Aorta (tissue), 5 donors: ENCODE results near the gene C2orf69. TPM values are rescaled to one million over a fixed set of nuclear protein-coding genes. Genes with fewer than 3 reads are reported as not detected.

ENCODE experiments used
- ATAC-seq: fragments of 200-7000 bp; cut with Tn5 transposase; one replicate; pipeline ENCODE4 v1.9.1; 2022; ENCODE audit warnings: moderate library complexity; ENCODE audit not compliant: low FRiP score
- DNase-seq, 2 donors: peaks; one replicate each; pipeline ENCODE4 v3.0.0-alpha.2; 2020
- H3K27ac ChIP-seq, 2 donors: one replicate each; pipeline ENCODE4 v1.5.1; 2013; ENCODE audit warnings: low read length in 2 of 2, mild to moderate bottlenecking in 2 of 2, moderate library complexity in 2 of 2, control low read depth in 1 of 2, inconsistent platforms in 1 of 2, low read depth in 1 of 2
- H3K27me3 ChIP-seq, 2 donors: one replicate each; pipeline ENCODE4 v1.6.1; 2013; ENCODE audit warnings: control low read depth in 1 of 2, low read length in 1 of 2, mild to moderate bottlenecking in 1 of 2, moderate library complexity in 1 of 2; ENCODE audit not compliant: insufficient read depth in 2 of 2, control insufficient read depth in 1 of 2
- H3K36me3 ChIP-seq, 2 donors: one replicate each; pipeline ENCODE4 v1.6.1; 2013; ENCODE audit warnings: control low read depth in 1 of 2, low read length in 1 of 2, mild to moderate bottlenecking in 1 of 2; ENCODE audit not compliant: insufficient read depth in 2 of 2, control insufficient read depth in 1 of 2
- H3K4me1 ChIP-seq, 2 donors: one replicate each; pipeline ENCODE4 v1.6.1; 2013; ENCODE audit warnings: low read length in 2 of 2, control low read depth in 1 of 2, mild to moderate bottlenecking in 1 of 2, moderate library complexity in 1 of 2; ENCODE audit not compliant: insufficient read depth in 2 of 2, control insufficient read depth in 1 of 2
- H3K4me3 ChIP-seq, 2 donors: one replicate each; pipeline ENCODE4 v1.5.1; 2013; ENCODE audit warnings: low read length in 2 of 2, control low read depth in 1 of 2, mild to moderate bottlenecking in 1 of 2
- H3K9me3 ChIP-seq: one replicate; pipeline ENCODE4 v1.6.1; 2013; ENCODE audit warnings: mild to moderate bottlenecking, low read length; ENCODE audit not compliant: control insufficient read depth
- WGBS, 2 donors: extraction: QIAGEN DNeasy Blood & Tissue Kit; methylation state at CpG; one replicate each; pipeline ENCODE4 v1.1.7; 2013; 5-methylcytosine and 5-hydroxymethylcytosine counted together
- intact Hi-C, 2 donors: fragments of 100-400 bp; cut with DNase I; formaldehyde crosslinking; loops; one replicate each; pipeline versions ENCODE4 v1.14.2 to v1.15.0; 2022
- long read RNA-seq, 2 donors: library from polyadenylated mRNA; unstranded; transcript quantifications; one replicate each; pipeline ENCODE4 v2.0.0, GENCODE V29; 2020 to 2021
- polyA plus RNA-seq, 2 donors: library from polyadenylated mRNA; stranded (reverse); fragments of 200-250 nt; gene quantifications; one replicate each; pipeline ENCODE4 v1.2.3, GENCODE V29; 2013
- total RNA-seq, 2 donors: library from RNA; stranded (reverse); fragmentation: NEBNext Ultra II Directional; extraction: Animal tissue kit (Norgen Biotek cat#: 25700); gene quantifications; one replicate each; pipeline ENCODE4 v1.2.1, GENCODE V29; 2021
- donor health status: healthy with polysubstance abuse.
- donor health status: Bipolar disorder and iron deficiency.
- donor health status: DM: no; HTN: no; CAD: no.
- donor health status: DM: no; HTN: no; CAD: no.
- donor health status: DM: yes; HTN: yes; CAD: no.

The C2orf69 gene, protein sequence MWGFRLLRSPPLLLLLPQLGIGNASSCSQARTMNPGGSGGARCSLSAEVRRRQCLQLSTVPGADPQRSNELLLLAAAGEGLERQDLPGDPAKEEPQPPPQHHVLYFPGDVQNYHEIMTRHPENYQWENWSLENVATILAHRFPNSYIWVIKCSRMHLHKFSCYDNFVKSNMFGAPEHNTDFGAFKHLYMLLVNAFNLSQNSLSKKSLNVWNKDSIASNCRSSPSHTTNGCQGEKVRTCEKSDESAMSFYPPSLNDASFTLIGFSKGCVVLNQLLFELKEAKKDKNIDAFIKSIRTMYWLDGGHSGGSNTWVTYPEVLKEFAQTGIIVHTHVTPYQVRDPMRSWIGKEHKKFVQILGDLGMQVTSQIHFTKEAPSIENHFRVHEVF
- total RNA-seq: 10 to 100 TPM; 11.0 to 11.2 TPM
- polyA plus RNA-seq: 1 to 10 TPM; 4.3 to 7.1 TPM
- long read RNA-seq, donor 1, transcript C2orf69-201 (2 exons, 3,728 nt): major isoform, 52 of 56 reads
- long read RNA-seq, donor 1, partial matches to known transcripts: 0 of 56 reads
- long read RNA-seq, donor 1, other reads (novel, unspliced or antisense): 4 of 56 reads
- long read RNA-seq, donor 2, transcript C2orf69-201 (2 exons, 3,728 nt): major isoform, 17 of 20 reads
- long read RNA-seq, donor 2, partial matches to known transcripts: 0 of 20 reads
- long read RNA-seq, donor 2, other reads (novel, unspliced or antisense): 3 of 20 reads

DNA sequence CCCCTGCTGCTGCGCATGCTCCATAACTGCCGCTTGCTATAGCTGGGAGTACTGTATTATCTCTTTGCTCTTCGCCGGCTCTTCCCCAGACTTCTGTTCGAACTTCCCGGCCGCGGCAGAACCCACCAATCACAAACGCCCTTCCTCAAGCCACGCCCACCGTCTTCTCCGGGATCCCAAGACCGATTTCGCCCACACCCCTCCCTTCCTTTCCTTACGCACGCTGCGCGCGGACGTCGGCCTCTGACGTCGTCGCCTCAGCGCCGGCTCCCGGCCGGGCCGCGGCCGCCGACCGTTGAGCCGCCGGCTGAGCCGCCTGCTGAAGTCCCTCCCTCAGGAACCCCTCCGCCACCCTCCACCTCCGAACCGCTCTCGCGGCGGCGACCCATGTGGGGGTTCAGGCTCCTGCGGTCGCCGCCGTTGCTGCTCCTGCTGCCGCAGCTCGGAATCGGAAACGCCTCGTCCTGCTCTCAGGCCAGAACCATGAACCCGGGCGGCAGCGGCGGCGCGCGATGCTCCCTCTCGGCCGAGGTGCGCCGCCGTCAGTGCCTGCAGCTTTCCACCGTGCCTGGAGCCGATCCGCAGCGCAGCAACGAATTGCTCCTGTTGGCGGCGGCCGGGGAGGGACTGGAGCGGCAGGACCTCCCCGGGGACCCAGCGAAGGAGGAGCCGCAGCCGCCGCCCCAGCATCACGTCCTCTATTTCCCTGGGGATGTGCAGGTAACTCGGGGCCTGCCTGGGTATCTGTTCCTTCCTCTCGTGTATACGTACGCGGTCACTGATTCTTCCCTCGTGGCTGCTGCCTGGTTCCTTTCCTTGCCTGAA is at the start of gene C2orf69:
Gene C2orf69, plus strand, starts transcription at position 242 of the 825 bp plus-strand sequence. Its CDS starts 146 bp downstream, at position 388.
- no peaks in the 10 kb centered on the region for H3K36me3 ChIP-seq
- peak within 1 kb of the TSS; percentile 62 to 87 for H3K27ac ChIP-seq
- DNase-seq: peak; percentile 98
- H3K4me1 ChIP-seq: peaks cover 0 to 3% of the 10 kb centered on the region in 2 donors
- peak; percentile 99 for ATAC-seq
- 0 to 1% methylated on average over 81 to 85 of the region's 85 CpGs for WGBS, 2 donors
- intact Hi-C loops: loop anchor here in 1 of 2 donors (5.0 kb wide), 1 partner anchor 46 kb away; the partner anchor contains the start of genes MAIP1 and TYW5
- H3K9me3 ChIP-seq: no peaks in the 10 kb centered on the region
- H3K27me3 ChIP-seq: no peaks in the 10 kb centered on the region
- H3K4me3 ChIP-seq: peak within 1 kb of the TSS; percentile 70 to 87

DNA sequence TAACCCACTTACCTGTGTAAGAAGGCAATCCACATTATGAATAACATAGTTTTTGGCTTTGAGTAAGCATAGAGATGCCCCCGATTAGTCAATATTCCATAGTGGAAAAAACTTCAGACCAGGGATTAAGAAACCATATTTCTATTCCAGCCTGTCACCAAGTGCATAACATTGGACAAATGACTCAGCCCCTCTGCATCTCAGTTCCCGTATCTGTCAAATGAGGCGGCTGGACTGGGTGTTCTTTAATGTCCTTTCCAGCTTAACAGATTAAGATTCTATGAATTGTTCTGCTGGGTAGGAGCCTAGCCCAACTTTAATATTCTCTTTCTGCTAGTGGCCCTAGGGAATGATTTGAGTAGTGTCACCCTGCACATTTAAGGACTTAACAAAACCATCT is 48.3 kb upstream of the C2orf69 start:
- DNase-seq (no peak), ATAC-seq (no peak)
- no peaks in the 10 kb centered on the region for H3K36me3 ChIP-seq
- no peaks in the 10 kb centered on the region for H3K4me1 ChIP-seq
- WGBS, 2 donors: 41 to 46% methylated on average over 3 of the region's 3 CpGs
- no peak overlapping the region for H3K27ac ChIP-seq
- no peaks in the 10 kb centered on the region for H3K27me3 ChIP-seq
- H3K4me3 ChIP-seq: no peak overlapping the region
- no peaks in the 10 kb centered on the region for H3K9me3 ChIP-seq
- intact Hi-C loops: loop anchor here in 1 of 2 donors (10.0 kb wide), 1 partner anchor 158 kb away; no protein-coding TSS in a partner anchor

DNA sequence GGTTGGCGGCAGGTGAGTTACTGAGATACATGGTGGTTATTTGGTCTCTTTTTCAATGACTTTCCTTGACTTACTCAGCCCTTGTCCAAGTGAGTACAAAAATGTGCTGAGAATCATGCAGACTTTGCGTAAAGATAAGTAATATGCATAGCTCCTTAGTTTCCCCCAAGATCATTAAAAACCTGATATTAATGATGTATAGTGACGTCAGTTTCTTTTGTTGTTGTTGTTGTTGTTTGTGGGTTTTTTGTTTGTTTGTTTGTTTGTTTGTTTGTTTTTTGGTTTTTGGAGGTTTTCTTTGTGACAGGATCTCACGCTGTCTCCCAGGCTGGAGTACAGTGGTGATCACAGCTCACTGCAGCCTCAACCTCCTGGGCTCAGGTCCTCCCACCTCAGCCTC is 45.2 kb upstream of the C2orf69 start:
- WGBS, 2 donors: 96 to 98% methylated on average over 4 of the region's 4 CpGs

DNA sequence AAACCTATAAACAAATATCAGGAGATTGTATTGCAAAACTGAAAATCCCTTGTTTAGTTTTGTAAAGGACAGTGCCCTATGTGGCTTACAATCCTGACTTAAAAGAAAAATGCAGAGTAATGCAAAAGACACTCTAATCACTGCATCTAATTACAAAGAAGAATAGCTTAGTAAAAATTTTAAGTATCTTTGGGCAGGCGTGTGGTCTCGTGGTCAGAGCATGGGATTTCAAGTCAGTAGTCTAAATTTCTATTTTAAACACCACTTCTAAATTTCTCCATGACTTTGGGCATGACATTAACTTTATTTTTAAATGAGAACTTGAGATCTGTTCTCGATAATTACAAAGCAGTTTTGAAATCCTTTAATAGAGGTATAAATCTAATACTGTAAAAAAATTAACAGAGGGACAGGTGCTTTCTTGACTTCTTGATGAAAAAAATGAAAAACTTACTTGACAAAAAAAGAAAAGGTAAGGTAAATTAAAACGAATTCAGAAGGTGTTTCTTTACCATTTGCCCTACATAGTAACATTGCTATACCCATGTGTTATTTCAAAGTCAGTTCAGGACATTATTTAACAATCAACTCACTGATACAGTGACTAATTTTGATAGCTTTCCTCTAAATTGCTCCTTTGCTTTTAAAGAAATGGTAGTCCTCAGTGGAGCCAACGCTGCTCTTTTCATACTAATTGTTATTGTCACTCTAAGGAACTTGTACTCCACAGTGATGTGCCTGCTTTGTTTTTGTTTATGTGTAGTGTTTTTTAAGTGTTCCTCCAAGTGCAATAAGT is 42.5 kb upstream of the C2orf69 start:
- no peak overlapping the region for H3K4me3 ChIP-seq
- no peaks in the 10 kb centered on the region for H3K36me3 ChIP-seq
- H3K27ac ChIP-seq: no peak overlapping the region
- intact Hi-C loops: loop anchor here in 1 of 2 donors (10.0 kb wide), 1 partner anchor 164 kb away; no protein-coding TSS in a partner anchor
- WGBS, 2 donors: 54 to 55% methylated on average over 5 of the region's 5 CpGs
- no peaks in the 10 kb centered on the region for H3K27me3 ChIP-seq
- H3K9me3 ChIP-seq: no peaks in the 10 kb centered on the region
- ATAC-seq (no peak), DNase-seq (no peak)
- no peaks in the 10 kb centered on the region for H3K4me1 ChIP-seq

More for the DNA sequence above, 45.2 kb upstream of the C2orf69 start:
- Histone ChIP-seq H3K9me3 (no peaks in the 10 kb centered on the region), H3K27ac (no peak overlapping the region), H3K4me1 (no peaks in the 10 kb centered on the region), H3K4me3 (no peak overlapping the region), H3K36me3 (no peaks in the 10 kb centered on the region), H3K27me3 (no peaks in the 10 kb centered on the region)
- intact Hi-C loops: loop anchor here in 1 of 2 donors (10.0 kb wide), 1 partner anchor 161 kb away; no protein-coding TSS in a partner anchor
- DNase-seq (no peak), ATAC-seq (no peak)

DNA sequence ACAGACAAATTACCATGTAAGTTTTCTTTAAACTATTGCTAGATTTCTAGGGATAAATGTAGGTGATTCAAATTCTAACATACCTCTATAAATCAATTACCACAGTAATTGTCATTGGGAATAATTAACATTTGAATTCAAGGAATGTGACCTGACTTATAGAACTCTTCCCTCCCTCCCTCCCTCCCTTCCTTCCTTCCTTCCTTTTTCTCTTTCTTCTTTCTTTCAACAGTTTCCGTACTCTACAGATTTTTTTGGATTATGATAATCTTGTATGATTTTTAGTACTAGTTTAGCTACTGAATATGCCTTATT is 41.9 kb upstream of the C2orf69 start:
- Histone ChIP-seq H3K36me3 (no peaks in the 10 kb centered on the region), H3K4me1 (no peaks in the 10 kb centered on the region), H3K9me3 (no peaks in the 10 kb centered on the region), H3K27me3 (no peaks in the 10 kb centered on the region), H3K4me3 (no peak overlapping the region), H3K27ac (no peak overlapping the region)
- 82 to 100% methylated on average over 1 of the region's 1 CpG for WGBS, 2 donors
- DNase-seq (no peak), ATAC-seq (no peak)
- intact Hi-C loops: loop anchor here in 1 of 2 donors (10.0 kb wide), 1 partner anchor 164 kb away; no protein-coding TSS in a partner anchor

DNA sequence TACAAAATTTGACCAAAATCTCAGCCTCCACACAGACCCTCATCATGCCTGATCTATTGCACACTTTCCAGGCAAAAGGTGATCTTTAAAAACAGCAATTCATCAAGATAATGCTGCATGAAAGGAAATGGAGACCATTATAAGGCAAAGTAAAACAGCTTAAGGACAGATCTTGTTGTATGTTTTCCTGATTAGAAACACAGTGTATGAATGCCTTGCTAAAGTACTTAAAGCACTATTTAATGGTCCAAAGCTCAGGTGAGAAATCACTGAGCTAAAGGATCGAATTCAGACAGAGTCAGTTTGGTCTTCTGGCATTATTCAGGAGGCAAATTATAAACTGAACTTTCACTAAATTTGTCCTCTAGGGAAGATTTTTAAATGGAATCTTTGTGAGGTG is 41.4 kb upstream of the C2orf69 start:
- no peak overlapping the region for H3K27ac ChIP-seq
- no peak overlapping the region for H3K4me3 ChIP-seq
- no peaks in the 10 kb centered on the region for H3K27me3 ChIP-seq
- WGBS, 2 donors: 28 to 36% methylated on average over 1 of the region's 1 CpG
- ATAC-seq (no peak), DNase-seq (no peak)
- intact Hi-C loops: loop anchor here in 1 of 2 donors (10.0 kb wide), 1 partner anchor 165 kb away; no protein-coding TSS in a partner anchor
- no peaks in the 10 kb centered on the region for H3K36me3 ChIP-seq
- no peaks in the 10 kb centered on the region for H3K9me3 ChIP-seq
- no peaks in the 10 kb centered on the region for H3K4me1 ChIP-seq

DNA sequence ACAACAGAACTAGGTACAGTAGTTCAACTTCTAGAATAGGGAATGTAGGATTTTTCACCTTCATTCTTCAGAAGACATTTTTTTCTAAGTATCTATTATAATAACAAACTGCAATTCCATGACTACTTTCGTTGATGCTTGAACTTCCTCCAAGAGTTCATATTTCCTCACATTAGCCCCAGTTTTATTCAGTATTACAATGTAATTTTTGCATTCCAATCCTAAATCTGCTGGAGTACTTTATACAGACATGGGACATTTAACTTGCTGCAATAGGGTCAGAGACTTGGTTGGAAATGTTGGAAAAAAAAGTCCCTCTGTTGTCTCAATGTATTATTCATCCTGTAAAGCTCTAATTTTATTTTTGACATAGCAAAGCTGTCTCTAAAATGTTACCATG is 40.5 kb upstream of the C2orf69 start:
- Histone ChIP-seq H3K27me3 (no peaks in the 10 kb centered on the region), H3K27ac (no peak overlapping the region), H3K4me3 (no peak overlapping the region), H3K9me3 (no peaks in the 10 kb centered on the region), H3K4me1 (no peaks in the 10 kb centered on the region), H3K36me3 (no peaks in the 10 kb centered on the region)
- 10 to 16% methylated on average over 1 of the region's 1 CpG for WGBS, 2 donors
- intact Hi-C loops: no loop called here
- DNase-seq (no peak), ATAC-seq (no peak)

DNA sequence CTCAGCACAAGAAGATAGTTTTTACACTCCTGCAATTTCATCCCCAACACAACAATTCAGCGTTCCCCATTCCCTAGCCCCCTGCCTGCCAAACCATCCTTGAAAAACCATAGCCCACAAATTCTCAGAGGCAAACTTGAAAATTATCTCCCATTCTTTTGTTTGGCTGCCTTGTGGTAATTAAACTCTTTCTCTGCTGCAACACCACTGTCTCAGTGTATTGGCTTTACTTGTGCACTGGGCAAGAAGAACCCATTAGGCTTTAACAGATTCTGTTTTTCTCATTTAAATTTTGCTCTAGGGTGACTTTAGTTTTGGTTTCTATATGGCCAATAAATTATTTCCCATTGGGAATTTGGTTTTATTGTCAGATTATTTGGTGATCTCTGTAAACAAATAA is 36.9 kb upstream of the C2orf69 start:
- 95 to 100% methylated on average over 1 of the region's 1 CpG for WGBS, 2 donors
- H3K36me3 ChIP-seq: no peaks in the 10 kb centered on the region
- H3K4me1 ChIP-seq: no peaks in the 10 kb centered on the region
- no peak overlapping the region for H3K27ac ChIP-seq
- H3K4me3 ChIP-seq: no peak overlapping the region
- H3K27me3 ChIP-seq: no peaks in the 10 kb centered on the region
- ATAC-seq (no peak), DNase-seq (no peak)
- no peaks in the 10 kb centered on the region for H3K9me3 ChIP-seq
- intact Hi-C loops: no loop called here
